ENCODE results near the gene HAPLN2.

GRCh38 chr1:156626079-156626438 is 6.8 kb downstream of the HAPLN2 start:
- TF ChIP-seq POLR2AphosphoS5 (IDR thresholded peaks at IDR 0.05) = no peak
- no peak for TF ChIP-seq EP300 (IDR thresholded peaks at IDR 0.05)
- no peak for TF ChIP-seq CTCF (IDR thresholded peaks at IDR 0.05)
- TF ChIP-seq POLR2A (IDR thresholded peaks at IDR 0.05) = no peak

Data from gastroesophageal sphincter (tissue), 3 donors.